ENCODE data around the gene IL1RAP. TPM values are rescaled to one million over a fixed set of nuclear protein-coding genes. Genes with fewer than 3 reads are reported as not detected.

Gene IL1RAP
- total and polyA plus RNA-seq, 9 of the 15 experiments (the other 6 are each of a cell fraction or from before 2014, with no cell fraction given): 0.23 to 1.8 (median 0.88) TPM

GRCh38 chr3:190605385-190605784 is 91.5 kb downstream of the IL1RAP start (continued):
- no peak for TF ChIP-seq VEZF1 (CRISPR knock-in tag; IDR thresholded peaks at IDR 0.05)
- no peak for TF ChIP-seq NCOA4 (IDR thresholded peaks at IDR 0.05; ENCODE audit: partially characterized antibody)
- TF ChIP-seq MEIS2 (IDR thresholded peaks at IDR 0.05; ENCODE audit: partially characterized antibody): no peak
- no peak for TF ChIP-seq ZNF77 (CRISPR knock-in tag; IDR thresholded peaks at IDR 0.05)
- TF ChIP-seq PML (IDR thresholded peaks at IDR 0.05; ENCODE audit: low read length): no peak
- no peak for TF ChIP-seq RERE (CRISPR knock-in tag; IDR thresholded peaks at IDR 0.05; ENCODE audit: borderline replicate concordance)
- TF ChIP-seq SNIP1 (IDR thresholded peaks at IDR 0.05; ENCODE audit: low read depth): no peak
- TF ChIP-seq TCF15 (CRISPR knock-in tag; IDR thresholded peaks at IDR 0.05): no peak
